Neural cell (in vitro differentiated cells): Measurements from ENCODE around the gene SQSTM1. TPM values are rescaled to one million over a fixed set of nuclear protein-coding genes. Genes with fewer than 3 reads are reported as not detected.

ENCODE experiments used
- H2AFZ ChIP-seq: fragments of 200-600, 300-800 bp; sonication (generic), shearing (Covaris generic); 2 replicates; pipeline ENCODE4 v1.6.0; 2014; ENCODE audit warnings: low read depth, mild to moderate bottlenecking, antibody characterized with exemption, low read length, moderate library complexity
- H3F3A ChIP-seq: fragments of 200-600 bp; shearing (Covaris generic); 2 replicates; pipeline ENCODE4 v1.6.1; 2016; ENCODE audit warnings: mild to moderate bottlenecking, moderate library complexity, mixed read lengths, antibody characterized with exemption, low read length; ENCODE audit not compliant: insufficient read depth, poor library complexity, severe bottlenecking
- H3K27ac ChIP-seq: fragments of 200-600, 300-800 bp; sonication (generic), shearing (Covaris generic); 2 replicates; pipeline ENCODE4 v1.5.1; 2014; ENCODE audit warnings: mild to moderate bottlenecking, low read length, moderate library complexity
- H3K27me3 ChIP-seq: fragments of 300-800, 200-600 bp; sonication (generic), shearing (Covaris generic); 2 replicates; pipeline ENCODE4 v1.6.0; 2014; ENCODE audit warnings: mild to moderate bottlenecking, low read depth, low read length, moderate library complexity; ENCODE audit not compliant: insufficient read depth
- H3K36me3 ChIP-seq: fragments of 300-800, 200-600 bp; sonication (generic), shearing (Covaris generic); 2 replicates; pipeline ENCODE4 v1.5.1; 2014; ENCODE audit warnings: mild to moderate bottlenecking, antibody characterized with exemption, low read length, moderate library complexity; ENCODE audit not compliant: insufficient read depth
- H3K4me2 ChIP-seq: fragments of 300-800, 200-600 bp; sonication (generic), shearing (Covaris generic); 2 replicates; pipeline ENCODE4 v1.6.0; 2014; ENCODE audit warnings: mild to moderate bottlenecking, low read length
- H3K4me3 ChIP-seq: fragments of 300-800, 200-600 bp; sonication (generic), shearing (Covaris generic); 2 replicates; pipeline ENCODE4 v1.5.1; 2014; ENCODE audit warnings: mild to moderate bottlenecking, low read length, moderate library complexity
- H3K79me2 ChIP-seq: fragments of 200-600 bp; shearing (Covaris generic); replicated peaks from 2 replicates; pipeline ENCODE4 v1.6.0; 2014; ENCODE audit warnings: mild to moderate bottlenecking, low read length, moderate library complexity; ENCODE audit not compliant: insufficient read depth
- H3K9ac ChIP-seq: fragments of 300-800, 200-600 bp; sonication (generic), shearing (Covaris generic); 2 replicates; pipeline ENCODE4 v1.6.1; 2016; ENCODE audit warnings: mild to moderate bottlenecking, low read length, mixed read lengths
- H3K9me2 ChIP-seq: fragments of 200-600 bp; shearing (Covaris generic); 2 replicates; pipeline ENCODE4 v1.6.1; 2016; ENCODE audit warnings: mild to moderate bottlenecking, low read length, mixed read lengths; ENCODE audit not compliant: insufficient read depth
- H3K9me3 ChIP-seq: fragments of 200-600, 300-800 bp; sonication (generic), shearing (Covaris generic); 2 replicates; pipeline ENCODE4 v1.6.1; 2016; ENCODE audit warnings: mild to moderate bottlenecking, mixed run types, low read length, moderate library complexity, mixed read lengths
- H4K20me1 ChIP-seq: fragments of 200-600 bp; shearing (Covaris generic); 2 replicates; pipeline ENCODE4 v1.6.1; 2016; ENCODE audit warnings: mild to moderate bottlenecking, mixed run types; ENCODE audit not compliant: insufficient read depth
- CTCF ChIP-seq: fragments of 450-650 bp; IDR thresholded peaks from 2 replicates; pipeline ENCODE4 v1.5.1; 2014; ENCODE audit warnings: antibody characterized with exemption, mild to moderate bottlenecking, moderate library complexity; ENCODE audit not compliant: poor library complexity, severe bottlenecking
- EP300 ChIP-seq: fragments of 450-650 bp; conservative IDR thresholded peaks from 2 replicates; pipeline ENCODE4 v1.6.1; 2014; ENCODE audit warnings: antibody characterized with exemption, mild to moderate bottlenecking, moderate library complexity; ENCODE audit not compliant: poor library complexity, severe bottlenecking
- EZH2 ChIP-seq: fragments of 200-600, 300-800 bp; shearing (Covaris generic), sonication (generic); IDR thresholded peaks from 2 replicates; pipeline ENCODE4 v1.6.1; 2014; ENCODE audit warnings: antibody characterized with exemption, low read length, borderline replicate concordance, mild to moderate bottlenecking; ENCODE audit not compliant: insufficient read depth, poor library complexity, severe bottlenecking
- MXI1 ChIP-seq: fragments of 450-650 bp; conservative IDR thresholded peaks from 2 replicates; pipeline ENCODE4 v1.6.1; 2014; ENCODE audit warnings: antibody characterized with exemption, mild to moderate bottlenecking; ENCODE audit not compliant: poor library complexity, severe bottlenecking
- POLR2AphosphoS5 ChIP-seq: IDR thresholded peaks from 2 replicates; pipeline ENCODE4 v1.6.1; 2012
- RAD21 ChIP-seq: fragments of 450-650 bp; conservative IDR thresholded peaks from 2 replicates; pipeline ENCODE4 v1.6.1; 2014; ENCODE audit warnings: antibody characterized with exemption, mild to moderate bottlenecking, moderate library complexity
- SMC3 ChIP-seq: fragments of 450-650 bp; conservative IDR thresholded peaks from 2 replicates; pipeline ENCODE4 v1.6.1; 2014; ENCODE audit warnings: antibody characterized with exemption, mild to moderate bottlenecking, moderate library complexity; ENCODE audit not compliant: poor library complexity
- TAF1 ChIP-seq: IDR thresholded peaks from 2 replicates; pipeline ENCODE4 v1.6.1; 2012; ENCODE audit warnings: low read depth
- polyA plus RNA-seq: library from polyadenylated mRNA; depleted of rRNA; stranded (reverse); fragments of >200 nt; gene quantifications from 2 replicates; pipeline ENCODE4 v1.2.3, GENCODE V29; 2014
- TF ChIP-seq, protein P1 (sequence below): IDR thresholded peaks from 2 replicates; pipeline ENCODE4 v1.6.1; 2012; ENCODE audit warnings: borderline replicate concordance

The SQSTM1 gene
- polyA plus RNA-seq, 1 donor from 2014 or later = 64.5 TPM

DNA sequence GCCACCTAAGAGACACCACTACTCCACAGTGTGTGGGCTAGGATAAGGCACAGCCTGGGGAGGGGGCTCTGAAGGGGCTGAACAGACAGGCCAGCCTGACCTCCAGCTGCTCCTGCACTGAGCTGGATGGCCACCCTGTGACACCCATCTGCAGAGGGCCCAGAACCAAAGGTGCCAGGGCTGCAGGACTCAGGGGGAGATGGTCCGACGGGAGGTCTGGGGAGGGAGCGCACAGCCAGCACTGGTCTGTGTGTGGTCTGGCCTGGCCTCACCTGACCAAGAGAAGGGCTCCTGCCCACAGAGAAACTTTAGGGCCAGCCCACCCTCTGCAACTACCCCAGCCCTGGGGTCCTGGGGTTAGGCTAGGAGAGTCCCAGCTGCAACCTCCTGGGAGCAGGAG is 26.1 kb upstream of the SQSTM1 start:
- Histone ChIP-seq H3K9me2 (no peaks in the 10 kb centered on the region), H4K20me1 (no peaks in the 10 kb centered on the region), H3K36me3 (no peaks in the 10 kb centered on the region), H3K9me3 (no peaks in the 10 kb centered on the region), H3K9ac (no peak overlapping the region), H2AFZ (no peak overlapping the region), H3K4me2 (no peak overlapping the region), H3F3A (no peaks in the 10 kb centered on the region), H3K27me3 (no peaks in the 10 kb centered on the region), H3K79me2 (no peaks in the 10 kb centered on the region), H3K4me3 (no peak overlapping the region), H3K27ac (no peak overlapping the region)
- no peak for TF ChIP-seq SMC3
- no peak for TF ChIP-seq EP300
- TF ChIP-seq MXI1 = no peak
- TF ChIP-seq RAD21 = no peak
- no peak for TF ChIP-seq POLR2AphosphoS5
- TF ChIP-seq, protein P1, sequence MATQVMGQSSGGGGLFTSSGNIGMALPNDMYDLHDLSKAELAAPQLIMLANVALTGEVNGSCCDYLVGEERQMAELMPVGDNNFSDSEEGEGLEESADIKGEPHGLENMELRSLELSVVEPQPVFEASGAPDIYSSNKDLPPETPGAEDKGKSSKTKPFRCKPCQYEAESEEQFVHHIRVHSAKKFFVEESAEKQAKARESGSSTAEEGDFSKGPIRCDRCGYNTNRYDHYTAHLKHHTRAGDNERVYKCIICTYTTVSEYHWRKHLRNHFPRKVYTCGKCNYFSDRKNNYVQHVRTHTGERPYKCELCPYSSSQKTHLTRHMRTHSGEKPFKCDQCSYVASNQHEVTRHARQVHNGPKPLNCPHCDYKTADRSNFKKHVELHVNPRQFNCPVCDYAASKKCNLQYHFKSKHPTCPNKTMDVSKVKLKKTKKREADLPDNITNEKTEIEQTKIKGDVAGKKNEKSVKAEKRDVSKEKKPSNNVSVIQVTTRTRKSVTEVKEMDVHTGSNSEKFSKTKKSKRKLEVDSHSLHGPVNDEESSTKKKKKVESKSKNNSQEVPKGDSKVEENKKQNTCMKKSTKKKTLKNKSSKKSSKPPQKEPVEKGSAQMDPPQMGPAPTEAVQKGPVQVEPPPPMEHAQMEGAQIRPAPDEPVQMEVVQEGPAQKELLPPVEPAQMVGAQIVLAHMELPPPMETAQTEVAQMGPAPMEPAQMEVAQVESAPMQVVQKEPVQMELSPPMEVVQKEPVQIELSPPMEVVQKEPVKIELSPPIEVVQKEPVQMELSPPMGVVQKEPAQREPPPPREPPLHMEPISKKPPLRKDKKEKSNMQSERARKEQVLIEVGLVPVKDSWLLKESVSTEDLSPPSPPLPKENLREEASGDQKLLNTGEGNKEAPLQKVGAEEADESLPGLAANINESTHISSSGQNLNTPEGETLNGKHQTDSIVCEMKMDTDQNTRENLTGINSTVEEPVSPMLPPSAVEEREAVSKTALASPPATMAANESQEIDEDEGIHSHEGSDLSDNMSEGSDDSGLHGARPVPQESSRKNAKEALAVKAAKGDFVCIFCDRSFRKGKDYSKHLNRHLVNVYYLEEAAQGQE = no peak

DNA sequence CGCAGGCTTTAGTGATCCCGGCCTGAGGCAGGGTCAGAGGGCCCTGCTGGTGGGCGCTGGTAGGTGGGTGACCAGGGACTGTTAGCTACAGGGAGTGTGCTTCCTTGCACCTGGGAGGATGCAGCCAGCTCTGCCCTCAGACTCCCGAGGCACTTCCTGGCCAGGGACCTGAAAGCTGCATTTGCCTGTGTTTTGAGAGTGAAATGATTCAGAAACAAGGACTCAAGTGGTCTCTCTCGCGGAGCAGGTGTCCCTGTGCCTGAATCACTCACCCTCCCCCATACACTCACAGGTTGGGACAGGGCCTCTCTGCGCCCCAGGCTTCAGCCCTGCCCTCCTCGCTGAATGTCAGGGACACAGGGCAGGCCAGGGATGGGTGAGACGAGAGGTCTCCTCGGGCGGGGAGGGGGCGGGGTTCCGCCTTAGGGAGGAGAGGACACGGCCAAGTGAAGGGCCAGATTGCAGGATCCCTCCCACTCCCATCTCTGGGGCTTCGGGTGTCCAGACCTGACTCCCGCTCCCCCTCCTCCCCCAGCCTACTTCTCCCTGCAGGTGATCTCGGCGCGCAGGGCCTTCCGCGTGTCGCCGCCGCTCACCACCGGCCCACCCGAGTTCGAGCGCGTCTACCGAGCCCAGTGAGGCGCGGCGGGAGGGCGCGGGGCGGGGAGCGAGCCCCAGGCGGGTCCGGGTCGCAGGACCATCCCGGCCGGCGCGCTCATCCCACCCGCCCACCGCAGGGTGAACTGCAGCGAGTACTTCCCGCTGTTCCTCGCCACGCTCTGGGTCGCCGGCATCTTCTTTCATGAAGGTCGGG is 25.4 kb upstream of the SQSTM1 start:
- H4K20me1 ChIP-seq = no peaks in the 10 kb centered on the region
- H3K9me2 ChIP-seq = no peaks in the 10 kb centered on the region
- no peak overlapping the region for H3K4me2 ChIP-seq
- H3K9me3 ChIP-seq = no peaks in the 10 kb centered on the region
- peak overlapping the region; percentile 73 for H3K4me3 ChIP-seq
- no peak overlapping the region for H2AFZ ChIP-seq
- no peaks in the 10 kb centered on the region for H3K36me3 ChIP-seq
- no peaks in the 10 kb centered on the region for H3K27me3 ChIP-seq
- no peaks in the 10 kb centered on the region for H3F3A ChIP-seq
- H3K9ac ChIP-seq = peak overlapping the region; percentile 57
- TF ChIP-seq EP300 = no peak
- no peaks in the 10 kb centered on the region for H3K79me2 ChIP-seq
- no peak overlapping the region for H3K27ac ChIP-seq

DNA sequence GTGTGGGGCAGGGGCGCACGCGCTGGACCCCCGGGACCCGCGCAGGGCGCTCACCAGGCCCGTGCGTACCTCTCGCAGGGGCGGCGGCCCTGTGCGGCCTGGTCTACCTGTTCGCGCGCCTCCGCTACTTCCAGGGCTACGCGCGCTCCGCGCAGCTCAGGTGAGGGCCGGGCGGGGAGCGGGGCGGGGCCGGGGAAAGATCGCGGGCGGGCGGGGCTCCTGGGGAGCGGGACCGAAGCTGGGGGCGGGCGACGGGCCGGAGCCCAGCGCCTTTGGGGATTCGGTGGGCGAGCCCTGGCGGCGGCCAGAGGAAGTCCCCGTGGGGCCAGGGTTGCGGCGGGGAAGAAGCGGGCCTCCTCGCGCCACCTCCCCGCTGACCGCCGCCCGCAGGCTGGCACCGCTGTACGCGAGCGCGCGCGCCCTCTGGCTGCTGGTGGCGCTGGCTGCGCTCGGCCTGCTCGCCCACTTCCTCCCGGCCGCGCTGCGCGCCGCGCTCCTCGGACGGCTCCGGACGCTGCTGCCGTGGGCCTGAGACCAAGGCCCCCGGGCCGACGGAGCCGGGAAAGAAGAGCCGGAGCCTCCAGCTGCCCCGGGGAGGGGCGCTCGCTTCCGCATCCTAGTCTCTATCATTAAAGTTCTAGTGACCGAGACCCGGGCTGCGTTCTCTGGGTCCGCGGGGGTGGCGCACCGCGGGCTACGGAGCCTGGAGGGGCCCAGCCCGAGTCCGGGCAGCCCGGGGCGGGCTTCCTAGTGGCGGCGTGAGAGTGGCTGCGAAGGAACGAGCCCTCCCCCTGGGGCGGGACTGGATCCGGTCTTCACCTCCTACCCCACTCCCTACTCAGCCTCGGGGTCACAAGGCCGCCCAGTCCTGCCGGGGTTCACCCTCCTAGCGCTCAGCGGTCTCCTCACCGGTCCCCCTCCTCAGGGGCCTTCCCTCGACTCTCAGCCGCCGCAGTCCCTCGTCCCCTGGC is 24.6 kb upstream of the SQSTM1 start:
- no peaks in the 10 kb centered on the region for H3K36me3 ChIP-seq
- no peaks in the 10 kb centered on the region for H3K9me3 ChIP-seq
- no peak overlapping the region for H3K27ac ChIP-seq
- no peaks in the 10 kb centered on the region for H3K9me2 ChIP-seq
- H4K20me1 ChIP-seq = no peaks in the 10 kb centered on the region
- TF ChIP-seq RAD21 (peak; percentile 63), EZH2 (no peak), POLR2AphosphoS5 (peak; percentile 28), EP300 (no peak), CTCF (peak; percentile 84), SMC3 (peak; percentile 71), TAF1 (no peak), MXI1 (peak; percentile 21)
- TF ChIP-seq, protein P1 = no peak
- H3K4me2 ChIP-seq = no peak overlapping the region
- H3F3A ChIP-seq = no peaks in the 10 kb centered on the region
- H3K79me2 ChIP-seq = no peaks in the 10 kb centered on the region
- H3K27me3 ChIP-seq = no peaks in the 10 kb centered on the region
- no peak overlapping the region for H2AFZ ChIP-seq
- H3K4me3 ChIP-seq = peak overlapping the region; percentile 73
- H3K9ac ChIP-seq = peak overlapping the region; percentile 57
